GM12865 (cell line): ENCODE data around the gene PDE2A.

Source experiments
- DNase-seq: peaks from one replicate; pipeline ENCODE4 v3.0.0; 2010; ENCODE audit warnings: low read depth
- H3K4me3 ChIP-seq: 2 replicates; pipeline ENCODE4 v1.5.1; 2011; ENCODE audit warnings: mild to moderate bottlenecking, low read depth, low read length, control low read depth
- CTCF ChIP-seq: IDR thresholded peaks from 2 replicates; pipeline ENCODE4 v1.5.1; 2011; ENCODE audit warnings: low read length, control low read depth, low read depth, inconsistent platforms; ENCODE audit not compliant: insufficient read depth; ENCODE audit errors: missing control alignments

The PDE2A gene

DNA sequence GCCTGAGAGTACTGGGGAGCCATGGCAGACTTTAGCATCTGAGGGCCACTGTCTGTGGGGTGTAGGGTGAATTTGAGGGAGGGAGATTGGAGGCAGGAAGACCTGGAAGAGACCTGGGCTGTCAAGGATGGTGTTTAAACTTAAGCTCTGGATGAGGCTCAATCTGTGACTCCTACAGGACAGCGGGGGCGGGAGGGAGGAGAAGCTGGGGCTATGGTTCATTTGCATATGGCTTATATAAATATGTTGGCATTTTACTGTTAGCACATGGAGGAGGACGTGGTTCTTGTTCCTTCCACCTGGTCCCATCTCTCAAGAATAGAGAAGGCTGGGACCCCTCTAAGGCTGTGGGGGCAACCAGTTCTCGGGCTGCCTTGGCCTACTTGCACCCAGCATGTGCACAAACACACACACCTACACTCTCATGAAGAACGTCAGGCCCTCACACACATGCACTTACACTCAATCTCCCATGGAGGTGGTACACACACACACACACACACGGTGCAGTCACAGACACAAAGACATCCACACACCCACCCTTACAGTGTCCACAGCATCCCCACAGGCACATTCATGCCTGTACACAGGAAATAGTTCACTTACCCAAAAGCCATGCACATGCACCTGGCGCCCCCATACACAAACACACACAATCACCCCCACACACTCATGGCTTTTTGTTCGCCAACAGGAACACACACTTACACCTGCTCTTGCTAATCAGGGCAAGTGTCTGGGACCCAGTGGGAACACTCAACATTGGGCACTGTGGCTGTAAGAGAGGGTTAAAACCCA is 81.3 kb downstream of the PDE2A start:
- TF ChIP-seq CTCF: no peak
- no peak for DNase-seq
- no peak overlapping the region for H3K4me3 ChIP-seq

- H3K4me3 ChIP-seq: no peak overlapping the region
- peak; percentile 35 for DNase-seq
- TF ChIP-seq CTCF: no peak
Measured at GRCh38 chr11:72591785-72592502, 82.3 kb downstream of the PDE2A start.

- no peak for TF ChIP-seq CTCF
- DNase-seq: no peak
- H3K4me3 ChIP-seq: no peak overlapping the region
Measured at GRCh38 chr11:72591023-72591422, 83.2 kb downstream of the PDE2A start.

DNA sequence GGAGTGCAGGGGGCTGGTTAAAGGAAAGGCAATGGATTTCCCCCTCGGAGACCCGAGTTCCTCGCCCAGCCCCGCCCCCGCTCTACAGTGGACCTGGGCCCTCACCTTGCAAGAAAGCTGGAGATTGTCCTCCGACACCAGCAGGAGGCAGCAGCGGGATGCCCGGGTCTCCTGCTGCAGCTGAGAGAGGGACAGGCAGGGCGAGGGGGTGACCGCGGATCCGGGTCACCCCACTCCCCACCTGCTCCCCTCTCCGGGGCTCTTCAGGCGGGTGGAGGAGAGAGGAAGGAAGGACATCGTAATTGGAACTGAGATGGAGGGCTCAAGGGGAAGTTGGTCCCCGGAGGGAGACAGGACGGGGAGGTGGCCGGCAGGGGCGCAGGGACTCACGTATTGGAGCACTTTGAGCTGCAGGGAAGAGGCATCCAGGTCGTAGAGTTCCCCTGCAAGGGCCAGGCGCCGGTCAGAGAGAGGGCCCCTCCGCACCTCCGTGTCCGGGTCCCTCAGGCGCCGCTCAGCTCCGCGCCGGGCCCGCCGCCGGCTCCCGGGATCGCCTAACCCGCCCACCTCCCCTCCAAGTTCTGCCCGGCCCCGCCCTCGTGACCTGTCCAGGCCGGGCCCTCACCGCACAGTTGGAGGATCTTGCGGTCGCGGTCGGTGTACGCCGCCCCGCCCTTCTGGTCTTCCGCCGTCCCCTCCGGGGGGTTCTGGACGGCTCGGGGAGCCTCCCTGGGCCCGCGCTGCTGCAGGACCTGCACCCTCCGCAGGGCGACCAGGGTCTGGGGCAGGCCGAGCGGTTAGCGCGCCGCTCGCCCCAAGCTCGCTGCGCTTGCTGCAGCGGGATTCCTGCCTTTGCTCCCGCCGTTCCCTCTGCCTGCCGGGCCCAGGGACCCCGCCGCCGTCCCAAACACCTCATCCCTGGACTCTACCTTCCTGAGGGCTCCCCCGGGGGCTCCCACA is 84.1 kb downstream of the PDE2A start:
- H3K4me3 ChIP-seq: no peak overlapping the region
- TF ChIP-seq CTCF: peak; percentile 37
- peak; percentile 41 for DNase-seq

GRCh38 chr11:72588421-72589410 is 85.5 kb downstream of the PDE2A start:
- TF ChIP-seq CTCF: no peak
- DNase-seq: no peak
- H3K4me3 ChIP-seq: no peak overlapping the region
